HG03060 (cell line): ENCODE data around the gene STUM.

Experiments used
- ATAC-seq: cut with Tn5 transposase; IDR thresholded peaks from one replicate; pipeline ENCODE4 v1.9.1; 2021; ENCODE audit warnings: low read depth, moderate number of reproducible peaks; ENCODE audit not compliant: unreplicated experiment

The STUM gene

DNA sequence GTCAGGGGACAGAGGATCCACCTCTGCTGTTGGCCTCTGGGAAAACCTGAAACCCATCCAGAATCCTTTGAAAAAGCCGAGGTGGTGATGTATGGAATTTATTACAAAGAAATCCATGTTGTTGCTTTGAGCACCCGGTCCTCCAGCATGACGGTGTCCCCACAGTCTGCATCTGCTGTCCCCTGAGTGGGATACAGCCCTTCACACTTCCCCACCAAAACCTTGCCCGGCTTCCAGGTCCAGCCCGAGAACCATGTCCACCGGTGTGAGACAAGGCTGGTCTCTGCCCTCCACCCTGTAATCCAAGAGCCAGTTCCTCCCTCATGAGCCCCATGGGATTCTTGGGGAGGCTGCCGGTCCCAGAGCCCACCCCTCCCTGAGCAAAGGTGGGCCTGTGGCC is 70.5 kb downstream of the STUM start:
- no peak for ATAC-seq

DNA sequence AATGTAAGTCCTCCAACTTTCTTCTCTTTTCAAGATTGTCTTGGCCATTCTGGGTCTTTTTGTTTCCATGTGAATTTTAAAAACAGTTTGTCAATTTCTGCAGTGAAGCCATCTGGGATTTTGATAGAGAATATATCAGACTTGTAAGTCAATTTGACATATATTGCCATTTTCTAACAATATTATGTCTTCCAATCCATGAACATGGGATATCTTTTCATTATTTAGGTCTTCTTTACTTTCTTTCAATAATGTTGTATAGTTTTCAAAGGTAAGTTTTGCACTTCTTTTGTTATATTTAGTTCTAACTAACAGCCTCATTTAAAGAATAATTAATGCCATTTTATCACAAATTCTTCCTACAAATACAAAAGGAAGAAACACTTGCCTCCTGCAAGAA is 73.4 kb downstream of the STUM start:
- no peak for ATAC-seq

DNA sequence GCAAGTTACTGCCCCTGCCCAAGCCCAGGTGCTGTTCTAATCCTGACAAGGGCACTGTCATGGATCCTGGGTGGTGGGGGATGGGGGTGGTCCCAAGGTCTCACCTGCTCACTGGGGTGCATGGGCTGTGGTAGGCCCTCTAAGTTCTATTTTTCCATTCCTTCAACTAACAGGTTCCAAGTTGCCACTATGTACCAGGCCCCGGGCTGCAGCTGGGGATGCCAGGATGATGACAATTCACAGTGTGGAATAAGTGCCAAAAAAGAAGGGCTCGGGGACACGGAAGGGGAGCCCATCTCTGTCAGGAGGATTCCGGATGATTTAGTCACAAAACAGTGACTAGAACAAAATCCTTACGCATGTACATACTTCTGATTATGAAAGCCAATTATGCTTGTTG is 76.0 kb downstream of the STUM start:
- ATAC-seq = no peak

DNA sequence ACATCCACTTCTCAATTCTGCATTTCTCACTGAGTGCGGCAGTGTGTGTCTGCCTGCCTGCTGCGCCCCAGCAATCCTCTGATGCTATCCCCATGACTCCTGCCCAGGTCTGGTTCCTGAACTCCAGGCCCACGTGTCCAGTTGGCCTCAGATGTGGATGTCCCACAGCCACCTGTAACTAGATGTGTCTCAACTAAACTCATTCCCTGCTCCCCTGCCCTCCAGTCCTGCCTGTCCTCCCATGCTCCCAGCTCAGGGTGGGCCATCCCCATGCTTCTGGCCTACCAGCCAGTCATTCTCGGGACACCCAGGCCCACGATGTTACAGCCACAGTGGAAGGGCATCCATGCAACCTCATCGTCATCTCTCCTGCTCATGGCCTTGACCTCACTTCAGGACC is 76.8 kb downstream of the STUM start:
- no peak for ATAC-seq

DNA sequence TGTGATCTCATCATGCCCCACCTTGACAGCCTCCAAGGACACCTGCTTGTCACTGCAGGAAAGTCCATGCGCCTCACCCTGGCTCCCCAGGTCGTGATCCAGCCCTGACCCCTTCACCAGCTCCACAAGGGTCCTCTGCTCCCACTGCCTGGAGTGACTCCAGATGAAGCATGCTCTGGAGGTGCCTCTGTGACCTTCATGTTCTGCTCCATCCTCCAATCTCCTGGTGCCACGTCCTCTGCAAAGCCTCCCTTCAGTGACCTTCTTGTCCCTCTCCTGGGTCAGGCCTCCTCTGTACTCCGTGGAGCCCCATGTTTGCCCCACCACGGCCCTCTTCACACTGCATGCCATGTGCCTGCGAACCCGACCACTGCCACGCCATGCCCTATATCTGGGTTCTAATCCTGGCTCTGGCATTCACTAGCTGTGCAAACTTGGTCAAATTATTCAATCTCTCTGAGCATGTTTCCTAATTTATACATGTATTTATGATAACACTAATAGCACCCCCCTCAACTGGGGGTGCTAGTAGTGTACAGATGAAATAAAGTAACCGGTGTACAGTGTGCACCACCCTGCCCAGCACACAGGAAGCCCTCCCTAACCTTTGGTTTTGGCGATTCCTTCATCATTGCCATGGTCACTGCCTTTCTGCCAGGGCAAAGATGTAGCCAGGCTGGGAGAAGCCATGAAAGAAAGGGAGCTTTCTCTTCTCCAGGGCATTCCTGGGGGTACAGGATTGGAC is 77.4 kb downstream of the STUM start:
- ATAC-seq = no peak

DNA sequence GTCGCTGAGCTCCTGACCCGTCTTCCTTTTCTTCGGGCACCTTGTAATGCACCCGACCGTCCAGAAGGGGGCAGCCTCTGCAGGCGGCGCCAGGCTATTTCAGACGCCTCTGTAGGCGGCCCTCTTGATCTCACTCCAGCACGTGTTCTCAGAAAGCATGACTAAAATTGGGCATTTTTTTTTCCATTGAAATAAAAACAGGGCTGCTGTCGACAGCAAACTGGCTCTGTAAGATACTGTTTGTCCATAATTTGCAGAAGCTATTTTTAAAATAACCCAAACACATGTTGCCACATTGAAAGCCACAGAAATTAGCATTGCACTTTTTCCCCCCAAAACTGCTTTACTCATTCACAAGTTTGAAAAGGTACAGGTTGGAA is 78.0 kb downstream of the STUM start:
- ATAC-seq = no peak

DNA sequence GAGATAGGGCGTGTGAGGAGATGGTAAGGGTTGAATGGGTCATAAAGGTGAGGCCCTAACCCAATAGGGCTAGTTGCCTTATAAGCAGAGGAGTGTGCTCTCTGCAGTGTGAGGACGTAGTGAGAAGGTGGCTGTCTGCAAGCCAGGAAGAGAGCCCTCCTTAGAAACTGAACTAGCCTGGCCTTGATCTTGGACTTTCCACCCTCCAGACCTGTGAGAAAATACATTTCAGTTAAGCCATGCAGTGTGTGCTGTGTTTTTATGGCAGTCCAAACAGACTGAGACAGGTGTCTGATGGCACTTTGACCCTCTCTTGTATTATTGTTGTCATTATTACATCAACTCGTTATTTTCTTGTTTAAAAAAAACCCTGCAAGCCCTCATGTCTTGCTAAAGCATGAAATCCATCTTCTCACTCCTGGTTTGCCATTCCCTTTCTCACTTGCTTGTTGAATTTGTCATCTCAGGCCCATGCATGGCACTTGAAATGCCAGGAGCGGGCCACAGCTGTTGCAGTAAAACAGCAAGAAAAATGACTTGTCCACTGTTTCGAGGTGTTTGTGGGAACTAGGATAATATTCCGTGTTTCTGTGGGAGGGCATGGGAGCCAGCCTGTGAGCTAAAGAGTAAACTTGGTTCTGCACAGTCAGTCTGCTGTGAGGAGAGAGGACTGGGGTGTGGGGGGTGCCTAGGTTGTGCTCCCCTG is 78.6 kb downstream of the STUM start:
- ATAC-seq = no peak

DNA sequence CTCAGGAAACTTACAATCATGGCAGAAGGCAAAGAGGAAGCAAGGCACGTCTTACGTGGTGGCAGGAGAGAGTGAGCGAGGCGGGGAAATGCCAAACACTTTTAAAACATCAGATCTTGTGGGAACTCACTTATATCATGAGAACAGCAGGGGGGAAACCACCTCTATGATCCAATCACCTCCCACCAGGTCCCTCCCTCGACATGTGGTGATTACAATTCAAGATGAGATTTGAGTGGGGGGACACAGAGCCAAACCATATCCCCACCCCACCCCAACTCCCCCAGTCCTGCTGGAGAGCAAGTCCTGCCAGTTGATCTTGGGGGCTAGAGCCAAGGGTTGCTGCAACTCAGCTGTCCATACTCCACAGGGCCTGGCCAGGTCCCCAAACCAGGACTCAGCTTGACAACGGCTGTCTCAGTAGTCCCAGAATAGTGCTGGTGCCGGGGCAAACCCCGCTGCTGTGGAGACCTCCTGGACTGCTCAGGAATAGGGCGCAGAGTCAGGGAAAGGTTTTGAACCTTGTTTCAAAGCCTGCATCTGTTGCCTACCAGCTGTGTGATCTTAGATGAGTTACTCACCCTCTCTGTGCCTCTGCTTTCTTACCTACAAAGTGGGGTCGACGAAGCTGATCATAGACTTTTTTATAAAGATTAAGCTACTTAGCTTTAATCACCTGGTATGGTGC is 79.5 kb downstream of the STUM start:
- no peak for ATAC-seq

DNA sequence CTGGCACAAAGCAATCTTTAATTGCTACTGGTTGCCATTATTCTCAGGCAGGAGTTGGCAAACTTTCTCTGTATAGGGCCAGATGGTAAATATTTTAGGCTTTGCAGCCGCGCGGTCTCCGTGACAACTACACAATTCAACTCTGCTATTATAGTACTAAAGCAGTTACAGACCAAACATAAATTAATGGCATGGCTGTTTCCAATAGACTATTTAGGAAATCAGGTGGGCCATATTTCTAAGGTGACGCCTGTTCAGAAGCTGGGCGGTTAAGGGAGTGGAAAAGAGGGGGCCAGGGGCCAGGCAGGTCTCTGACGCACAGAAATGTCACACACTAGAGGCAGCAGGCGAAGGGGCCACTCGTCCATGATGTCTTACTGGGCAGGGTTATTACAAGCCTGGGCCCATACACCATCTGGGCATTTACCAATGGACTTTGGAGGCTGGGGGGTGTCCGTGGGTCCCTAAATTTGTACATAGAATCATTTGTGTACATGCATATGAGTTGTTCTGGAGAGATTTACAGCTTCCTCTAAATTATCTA is 80.1 kb downstream of the STUM start:
- ATAC-seq = no peak

DNA sequence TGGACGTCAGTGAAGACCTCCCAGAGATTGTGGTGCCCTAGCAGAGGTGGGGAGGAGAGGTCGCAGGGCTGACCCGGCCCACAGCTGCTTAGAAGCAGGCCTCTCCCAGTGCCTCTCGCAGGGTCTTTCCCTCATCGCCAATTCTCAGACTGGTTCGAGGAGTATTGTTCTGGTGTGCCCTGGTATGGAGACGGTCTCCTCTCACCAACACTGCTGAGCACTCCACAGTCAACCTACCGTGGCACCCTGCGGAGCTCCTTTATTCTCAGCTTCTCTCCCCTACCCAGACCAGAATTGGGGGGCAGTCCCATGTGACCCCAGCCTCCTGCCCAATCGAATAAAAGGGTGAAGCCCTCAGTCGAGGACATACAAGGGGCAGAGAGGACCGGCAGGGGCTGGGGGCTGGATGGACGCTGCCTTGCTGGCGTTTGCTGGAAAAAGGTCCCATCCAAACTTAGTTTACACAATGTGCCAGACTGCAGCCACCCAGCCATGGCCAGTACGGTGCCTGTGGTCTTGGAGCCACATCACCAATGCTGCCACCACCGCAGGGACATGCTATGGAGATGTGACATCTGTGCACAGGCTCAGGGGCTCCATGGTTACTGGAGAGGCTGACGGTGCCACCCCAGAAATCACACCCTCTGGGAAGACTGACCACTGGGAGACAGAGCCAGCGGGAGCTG is 80.8 kb downstream of the STUM start:
- no peak for ATAC-seq

DNA sequence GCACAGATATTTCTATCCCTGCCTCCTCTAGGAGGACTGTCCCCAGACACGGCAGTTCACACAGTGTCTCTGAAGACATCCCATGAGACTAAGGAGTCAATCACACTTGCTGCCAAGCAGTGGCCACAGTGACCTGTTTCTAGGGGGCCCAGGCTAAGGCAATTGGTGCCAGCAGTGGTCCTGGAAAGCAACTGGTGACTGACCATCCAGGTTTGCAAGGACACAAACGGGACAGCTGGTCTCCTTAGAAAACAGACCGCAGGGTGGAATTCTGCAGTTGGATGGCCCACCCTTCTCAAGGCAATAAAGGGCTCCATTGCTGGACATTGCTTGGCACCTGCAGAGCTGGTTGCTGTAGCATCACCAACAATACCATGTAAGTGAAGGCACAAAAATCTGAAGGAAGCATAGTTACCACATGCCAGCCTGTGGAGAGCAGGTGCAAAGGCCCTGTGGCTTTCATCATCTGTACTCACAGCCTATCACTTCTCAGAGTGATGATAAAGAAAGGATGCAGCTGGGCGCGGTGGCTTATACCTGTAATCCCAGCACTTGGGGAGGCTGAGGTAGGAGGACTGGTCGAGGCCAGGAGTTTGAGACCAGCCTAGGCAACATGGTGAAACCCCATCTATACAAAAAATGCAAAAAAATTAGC is 81.5 kb downstream of the STUM start:
- ATAC-seq = no peak

DNA sequence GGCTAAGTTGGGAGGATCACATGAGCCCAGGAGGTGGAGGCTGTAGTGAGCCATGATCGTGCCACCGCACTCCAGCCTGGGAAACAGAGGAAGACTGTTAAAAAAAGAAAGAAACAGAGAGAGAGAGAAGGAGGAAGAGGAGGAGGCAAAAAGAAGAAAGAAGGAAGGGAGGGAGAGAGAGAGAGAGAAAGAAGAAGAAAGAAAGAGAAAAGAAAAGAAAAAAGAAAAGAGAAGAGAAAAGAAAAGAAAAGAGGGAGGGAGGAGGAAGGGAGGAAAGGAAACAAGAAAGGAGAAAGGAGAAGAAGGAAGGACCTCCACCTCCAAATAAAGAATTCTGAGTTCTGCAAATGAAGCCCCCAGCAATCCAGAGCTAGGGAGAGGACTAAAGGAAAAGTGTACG is 82.0 kb downstream of the STUM start:
- no peak for ATAC-seq

DNA sequence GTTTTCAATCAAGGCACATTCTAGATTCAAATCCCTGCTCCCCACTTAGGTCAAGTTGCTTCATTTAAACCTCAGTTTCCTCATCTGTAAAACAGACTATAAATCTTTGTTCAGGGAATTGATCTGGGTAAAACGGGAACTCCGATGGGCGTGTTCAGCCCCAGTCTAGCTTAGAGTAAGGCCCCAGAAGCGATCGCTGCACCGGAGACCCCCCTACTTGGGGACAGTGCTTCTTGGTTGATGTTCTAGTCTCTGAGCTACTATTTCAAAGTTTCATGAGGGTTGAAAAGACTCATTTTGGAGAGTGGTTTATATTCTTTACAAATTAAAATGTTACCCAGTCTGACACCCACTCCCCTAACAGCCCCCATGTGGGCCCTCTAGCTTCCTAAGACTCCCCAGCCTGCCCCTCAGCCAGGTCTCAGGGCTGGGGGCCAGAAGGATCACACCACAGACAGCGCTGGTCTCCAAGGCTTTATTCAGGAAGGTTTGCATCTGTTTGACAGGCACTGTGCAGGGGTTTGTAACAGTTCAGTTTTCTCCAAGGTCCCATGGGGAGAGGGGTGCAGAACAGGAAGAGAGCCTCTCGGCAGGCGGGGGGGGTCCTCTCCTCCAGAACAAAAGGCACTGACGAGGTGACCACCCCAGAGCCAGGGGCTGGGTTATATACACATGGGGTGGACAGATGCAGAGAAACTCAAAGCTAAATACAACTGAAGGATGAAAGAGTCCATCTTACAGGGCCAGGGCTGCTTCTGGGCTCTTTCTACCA is 82.9 kb downstream of the STUM start:
- ATAC-seq = no peak

DNA sequence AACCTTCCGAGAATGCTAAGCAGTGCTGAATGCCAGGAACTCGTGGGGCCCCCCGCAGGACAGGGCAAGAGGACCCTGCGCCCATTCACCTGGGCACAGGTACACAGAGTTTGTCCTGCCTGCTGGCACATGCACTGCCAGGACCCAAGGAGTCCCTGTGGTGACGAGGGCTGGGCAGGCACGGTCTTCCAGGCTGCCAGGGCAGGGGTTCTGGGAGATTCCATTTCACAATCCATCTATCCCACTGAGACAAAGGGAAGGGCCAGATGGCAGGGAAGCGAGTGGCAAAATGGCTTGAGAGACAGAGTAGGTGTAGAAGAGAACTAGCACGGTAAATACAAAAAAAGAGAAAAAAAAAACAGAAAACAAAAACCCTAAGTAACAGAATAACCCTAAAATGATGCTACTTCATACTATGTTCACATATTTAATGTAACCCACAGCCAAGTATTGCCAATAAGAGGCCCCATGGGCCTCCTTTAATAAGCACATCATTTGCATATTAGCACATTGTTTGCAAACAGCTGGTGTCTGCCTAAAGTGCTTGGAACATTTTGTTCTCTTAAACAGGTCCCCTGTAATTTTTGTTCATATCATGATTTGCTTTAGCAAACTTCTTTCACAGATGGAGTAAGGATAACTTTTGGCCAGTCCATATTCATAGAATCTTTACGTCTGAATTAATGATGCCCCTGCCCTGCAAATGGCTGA is 83.8 kb downstream of the STUM start:
- ATAC-seq = no peak

DNA sequence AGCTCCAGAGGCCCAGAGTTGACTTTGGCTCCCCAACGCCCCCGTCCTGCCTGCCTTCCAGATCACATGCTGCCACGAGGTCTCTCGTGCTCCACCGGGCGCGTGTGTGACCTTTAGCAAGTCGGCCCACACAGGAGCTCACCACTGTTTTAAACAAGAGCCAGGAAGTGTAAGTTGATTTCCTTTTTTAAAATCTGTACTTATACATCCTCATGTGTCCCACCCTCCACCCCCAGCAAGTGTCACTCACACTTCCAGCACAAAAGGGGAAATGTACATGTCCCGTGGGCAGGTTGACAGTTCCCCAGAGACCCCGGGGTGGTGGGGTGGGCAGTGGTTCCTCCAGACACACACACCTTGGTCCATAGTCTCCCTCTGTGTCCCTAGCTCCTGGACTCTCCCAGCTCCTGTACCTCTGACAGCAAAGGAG is 84.4 kb downstream of the STUM start:
- no peak for ATAC-seq

DNA sequence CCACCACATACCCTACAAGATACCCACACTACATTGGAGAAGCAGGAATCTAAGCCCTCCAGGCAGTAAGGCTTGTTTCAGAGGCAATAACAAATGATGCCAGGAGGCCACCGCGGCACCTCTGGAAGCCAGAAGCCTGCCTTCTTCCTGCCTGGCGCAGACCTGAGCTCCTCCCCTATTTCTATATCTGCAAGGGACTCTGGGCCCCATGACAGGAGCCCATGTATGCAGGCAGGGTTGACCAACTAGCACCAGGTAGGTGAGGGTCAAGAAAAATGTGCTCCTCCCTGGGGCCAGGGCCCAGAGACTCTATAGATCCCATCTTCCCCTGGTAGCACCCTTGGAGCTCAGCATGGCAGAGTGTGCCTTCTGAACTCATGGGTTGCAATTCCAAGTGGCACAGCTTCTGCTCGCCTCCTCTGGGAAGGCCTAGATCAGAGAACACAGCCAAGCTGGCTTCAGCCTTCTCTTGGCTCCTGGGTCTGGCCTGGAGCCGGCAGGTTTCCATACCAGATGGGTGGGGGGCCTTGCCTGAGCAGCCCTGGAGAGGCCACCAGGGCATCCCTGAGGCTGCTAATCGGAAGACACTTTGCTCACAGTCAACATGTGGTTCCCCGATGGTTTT is 85.1 kb downstream of the STUM start:
- no peak for ATAC-seq

DNA sequence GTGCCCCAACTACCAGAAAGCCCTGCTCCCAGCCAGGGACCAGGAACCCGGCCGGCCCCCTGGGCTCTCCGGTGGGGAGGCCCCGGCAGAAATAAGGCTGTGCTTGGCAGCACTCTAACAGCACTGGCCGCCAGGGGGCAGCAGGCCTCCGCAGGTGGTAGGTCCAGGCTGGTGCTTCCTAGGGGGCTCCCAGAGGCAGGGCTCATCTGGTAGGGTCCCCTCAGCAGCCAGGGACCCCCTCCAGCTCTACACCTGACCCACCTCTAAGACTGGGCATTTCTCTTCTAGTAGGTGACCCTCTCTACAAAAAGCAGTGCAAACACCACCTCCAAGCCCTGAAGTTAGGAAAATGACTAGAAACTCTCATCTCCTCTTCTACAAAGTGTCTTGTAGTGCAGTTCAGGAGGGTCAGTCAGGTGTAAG is 85.6 kb downstream of the STUM start:
- no peak for ATAC-seq

DNA sequence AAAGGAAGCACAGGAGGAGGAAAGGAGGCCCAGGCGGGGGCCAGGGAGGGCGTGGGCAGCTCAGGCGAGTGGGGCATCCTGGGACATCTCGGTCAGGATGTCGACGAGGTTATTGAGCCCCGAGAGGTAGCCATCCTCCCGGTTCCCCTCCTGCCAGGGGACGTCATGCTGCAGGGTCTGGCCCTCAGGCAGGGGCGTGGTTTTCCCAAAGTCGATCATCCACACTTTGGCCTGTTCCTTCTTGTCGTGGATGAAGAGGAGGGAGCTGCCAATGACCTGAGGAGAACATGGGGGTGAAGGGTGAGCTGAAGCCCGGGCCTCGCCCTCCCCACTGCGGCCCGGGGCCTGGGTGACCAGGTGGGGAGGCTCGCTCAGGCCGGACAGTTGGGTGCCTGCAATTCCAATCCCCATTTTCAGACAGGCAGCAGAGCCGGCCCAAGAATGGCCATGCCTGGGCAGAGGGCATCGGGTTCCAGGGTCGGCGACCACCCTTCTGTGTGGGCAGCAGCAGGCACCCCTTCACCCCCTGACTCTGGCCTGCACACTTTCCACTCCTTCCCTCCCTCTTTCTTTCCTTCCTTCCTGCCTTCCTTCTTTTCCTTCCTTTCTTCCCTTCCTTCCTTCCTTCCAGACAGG is 86.2 kb downstream of the STUM start:
- ATAC-seq = no peak
